Stimulated activated CD8-positive, alpha-beta memory T cell treated with anti-CD3 and anti-CD28 coated beads, Interleukin-15, amount 100 ng/mL, for 48 hours (primary cell): ENCODE measurements around the gene MS4A5.

Source experiments
- DNase-seq, 2 donors: peaks; one replicate each; pipeline ENCODE4 v3.0.0-alpha.2; 2020; ENCODE audit warnings: low read depth in 2 of 2

The MS4A5 gene

DNA sequence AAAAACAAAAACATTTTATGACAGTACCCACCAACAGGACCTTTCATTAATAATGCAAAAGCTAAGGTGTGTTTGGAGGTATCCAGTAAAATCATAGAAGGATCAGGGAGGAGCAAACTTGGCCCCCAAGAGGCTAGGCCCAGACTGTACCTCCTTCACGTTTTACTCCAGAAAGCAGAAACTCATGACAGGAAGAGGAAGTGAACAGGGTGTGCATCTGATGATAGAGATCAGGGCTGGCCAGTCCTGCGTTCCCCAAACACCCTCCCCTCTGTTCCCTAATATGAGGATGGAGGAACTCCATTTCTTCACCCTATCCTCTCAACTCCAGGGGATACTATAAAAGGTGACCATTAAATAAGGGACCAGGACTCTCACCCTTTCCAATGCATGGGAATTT is 53.0 kb downstream of the MS4A5 start:
- DNase-seq = no peak

- DNase-seq = no peak
Measured at GRCh38 chr11:60485987-60486386, 56.6 kb downstream of the MS4A5 start.

- DNase-seq = no peak
Measured at GRCh38 chr11:60492488-60493009, 63.2 kb downstream of the MS4A5 start, which contains the start of gene MS4A12. TSS of gene MS4A12 (plus strand) at chr11:60492778. CDS start at chr11:60497319, 4,541 bp downstream.

DNA sequence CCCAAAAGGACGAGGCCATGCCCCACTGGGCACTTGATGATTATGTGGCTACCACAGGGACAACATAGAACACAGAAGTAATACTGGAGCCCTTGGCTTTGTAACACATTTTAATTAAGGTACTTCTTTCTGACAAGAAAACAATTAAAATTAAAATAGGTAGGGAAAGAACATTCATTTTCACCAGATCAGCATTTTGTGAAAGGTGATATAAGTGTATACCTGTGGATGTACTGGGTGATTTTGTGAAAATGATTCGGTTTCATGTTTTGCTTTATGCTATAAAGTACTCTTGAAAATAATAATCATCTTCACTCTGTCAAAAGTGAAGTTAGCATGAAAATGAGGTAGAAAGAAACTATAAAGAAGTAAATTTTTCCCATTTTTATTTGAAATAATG is 64.1 kb downstream of the MS4A5 start:
- DNase-seq = no peak
